ENCODE measurements around the gene SPATA21. TPM values are rescaled to one million over a fixed set of nuclear protein-coding genes. Genes with fewer than 3 reads are reported as not detected.

Gene SPATA21
- polyA plus RNA-seq, 1 donor from 2014 or later = 0.15 TPM

DNA sequence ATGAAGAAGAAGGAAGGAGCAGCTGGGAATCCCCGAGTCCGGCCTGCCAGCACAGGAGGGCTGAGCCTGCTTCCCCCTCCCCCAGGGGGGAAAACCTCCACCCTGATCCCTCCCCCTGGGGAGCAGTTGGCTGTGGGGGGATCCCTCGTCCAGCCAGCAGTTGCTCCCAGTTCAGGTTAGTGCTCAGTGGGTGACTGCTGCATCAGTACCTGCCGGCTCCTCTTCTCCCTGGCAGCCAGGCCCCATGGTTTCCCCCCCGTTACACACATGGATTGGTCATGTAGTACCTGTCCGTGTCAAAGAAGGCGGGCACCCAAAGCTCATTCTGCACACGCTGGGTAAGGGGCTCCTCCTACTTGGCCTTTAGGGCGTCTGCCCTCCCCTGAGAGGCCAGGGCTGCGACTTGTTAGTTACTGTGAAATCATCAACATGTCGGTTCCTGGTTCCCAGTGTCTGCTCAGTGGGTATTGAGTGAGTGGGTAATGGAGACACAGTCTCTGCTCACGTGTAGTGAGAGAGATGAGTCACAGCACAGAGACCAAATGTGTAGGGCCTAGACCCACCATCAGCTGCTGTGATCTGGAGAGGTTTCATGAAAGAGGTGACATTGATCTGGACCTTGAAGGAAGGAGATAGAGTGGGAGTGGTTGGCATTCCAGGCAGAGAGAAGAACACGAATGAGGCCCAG lies 14.8 kb upstream of the SPATA21 start:
- no peaks in the 10 kb centered on the region for H3F3A ChIP-seq (ENCODE audit: insufficient read depth, low read length, poor library complexity, severe bottlenecking)
- no peaks in the 10 kb centered on the region for H3K36me3 ChIP-seq (ENCODE audit: insufficient read depth, low read length)
- H3K4me3 ChIP-seq (ENCODE audit: low read length) = no peak overlapping the region
- no peaks in the 10 kb centered on the region for H3K79me2 ChIP-seq (replicated peaks; ENCODE audit: insufficient read depth, low read length)
- H3K27me3 ChIP-seq (ENCODE audit: insufficient read depth, low read depth, low read length) = no peaks in the 10 kb centered on the region
- H3K9ac ChIP-seq (ENCODE audit: low read length) = no peak overlapping the region
- H3K4me2 ChIP-seq (ENCODE audit: low read length) = no peak overlapping the region
- H3K9me2 ChIP-seq (ENCODE audit: insufficient read depth, low read length) = no peaks in the 10 kb centered on the region
- H3K27ac ChIP-seq (ENCODE audit: low read length) = no peak overlapping the region
- TF ChIP-seq, protein P1, sequence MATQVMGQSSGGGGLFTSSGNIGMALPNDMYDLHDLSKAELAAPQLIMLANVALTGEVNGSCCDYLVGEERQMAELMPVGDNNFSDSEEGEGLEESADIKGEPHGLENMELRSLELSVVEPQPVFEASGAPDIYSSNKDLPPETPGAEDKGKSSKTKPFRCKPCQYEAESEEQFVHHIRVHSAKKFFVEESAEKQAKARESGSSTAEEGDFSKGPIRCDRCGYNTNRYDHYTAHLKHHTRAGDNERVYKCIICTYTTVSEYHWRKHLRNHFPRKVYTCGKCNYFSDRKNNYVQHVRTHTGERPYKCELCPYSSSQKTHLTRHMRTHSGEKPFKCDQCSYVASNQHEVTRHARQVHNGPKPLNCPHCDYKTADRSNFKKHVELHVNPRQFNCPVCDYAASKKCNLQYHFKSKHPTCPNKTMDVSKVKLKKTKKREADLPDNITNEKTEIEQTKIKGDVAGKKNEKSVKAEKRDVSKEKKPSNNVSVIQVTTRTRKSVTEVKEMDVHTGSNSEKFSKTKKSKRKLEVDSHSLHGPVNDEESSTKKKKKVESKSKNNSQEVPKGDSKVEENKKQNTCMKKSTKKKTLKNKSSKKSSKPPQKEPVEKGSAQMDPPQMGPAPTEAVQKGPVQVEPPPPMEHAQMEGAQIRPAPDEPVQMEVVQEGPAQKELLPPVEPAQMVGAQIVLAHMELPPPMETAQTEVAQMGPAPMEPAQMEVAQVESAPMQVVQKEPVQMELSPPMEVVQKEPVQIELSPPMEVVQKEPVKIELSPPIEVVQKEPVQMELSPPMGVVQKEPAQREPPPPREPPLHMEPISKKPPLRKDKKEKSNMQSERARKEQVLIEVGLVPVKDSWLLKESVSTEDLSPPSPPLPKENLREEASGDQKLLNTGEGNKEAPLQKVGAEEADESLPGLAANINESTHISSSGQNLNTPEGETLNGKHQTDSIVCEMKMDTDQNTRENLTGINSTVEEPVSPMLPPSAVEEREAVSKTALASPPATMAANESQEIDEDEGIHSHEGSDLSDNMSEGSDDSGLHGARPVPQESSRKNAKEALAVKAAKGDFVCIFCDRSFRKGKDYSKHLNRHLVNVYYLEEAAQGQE (IDR thresholded peaks at IDR 0.05; ENCODE audit: borderline replicate concordance) = no peak
- TF ChIP-seq EP300 (conservative IDR thresholded peaks at IDR 0.05; ENCODE audit: poor library complexity, severe bottlenecking) = no peak
- H4K20me1 ChIP-seq (ENCODE audit: insufficient read depth) = no peaks in the 10 kb centered on the region
- no peaks in the 10 kb centered on the region for H3K9me3 ChIP-seq (ENCODE audit: low read length)
- H2AFZ ChIP-seq (ENCODE audit: low read depth, low read length) = no peak overlapping the region

- Histone ChIP-seq H4K20me1 (ENCODE audit: insufficient read depth) (no peaks in the 10 kb centered on the region), H3K36me3 (ENCODE audit: insufficient read depth, low read length) (no peaks in the 10 kb centered on the region), H3K27ac (ENCODE audit: low read length) (no peak overlapping the region)
Observed at GRCh38 chr1:16450863-16451481, 13.7 kb upstream of the SPATA21 start.

More at GRCh38 chr1:16450863-16451481, 13.7 kb upstream of the SPATA21 start:
- Histone ChIP-seq H2AFZ (ENCODE audit: low read depth, low read length) (no peak overlapping the region), H3K4me2 (ENCODE audit: low read length) (no peak overlapping the region), H3F3A (ENCODE audit: insufficient read depth, low read length, poor library complexity, severe bottlenecking) (no peaks in the 10 kb centered on the region), H3K9me2 (ENCODE audit: insufficient read depth, low read length) (no peaks in the 10 kb centered on the region), H3K27me3 (ENCODE audit: insufficient read depth, low read depth, low read length) (no peaks in the 10 kb centered on the region), H3K79me2 (replicated peaks; ENCODE audit: insufficient read depth, low read length) (no peaks in the 10 kb centered on the region), H3K4me3 (ENCODE audit: low read length) (no peak overlapping the region), H3K9ac (ENCODE audit: low read length) (no peak overlapping the region), H3K9me3 (ENCODE audit: low read length) (no peaks in the 10 kb centered on the region)
- TF ChIP-seq SMC3 (conservative IDR thresholded peaks at IDR 0.05; ENCODE audit: poor library complexity) = no peak
- TF ChIP-seq TAF1 (IDR thresholded peaks at IDR 0.05; ENCODE audit: low read depth) = no peak
- TF ChIP-seq, protein P1 (IDR thresholded peaks at IDR 0.05; ENCODE audit: borderline replicate concordance) = no peak
- TF ChIP-seq MXI1 (conservative IDR thresholded peaks at IDR 0.05; ENCODE audit: poor library complexity, severe bottlenecking) = no peak
- TF ChIP-seq EP300 (conservative IDR thresholded peaks at IDR 0.05; ENCODE audit: poor library complexity, severe bottlenecking) = no peak
- no peak for TF ChIP-seq POLR2AphosphoS5 (IDR thresholded peaks at IDR 0.05)
- no peak for TF ChIP-seq RAD21 (conservative IDR thresholded peaks at IDR 0.05)
- no peak for TF ChIP-seq CTCF (IDR thresholded peaks at IDR 0.05; ENCODE audit: poor library complexity, severe bottlenecking)
- TF ChIP-seq EZH2 (IDR thresholded peaks at IDR 0.05; ENCODE audit: borderline replicate concordance, insufficient read depth, low read length, poor library complexity, severe bottlenecking) = no peak

Data from neural cell (in vitro differentiated cells).